COLO829 (cell line): Measurements from ENCODE around the gene TECTB.

Source experiments
- DNase-seq: peaks from one replicate; pipeline ENCODE4 v3.0.0; 2012; ENCODE audit warnings: low spot score

Gene TECTB

DNA sequence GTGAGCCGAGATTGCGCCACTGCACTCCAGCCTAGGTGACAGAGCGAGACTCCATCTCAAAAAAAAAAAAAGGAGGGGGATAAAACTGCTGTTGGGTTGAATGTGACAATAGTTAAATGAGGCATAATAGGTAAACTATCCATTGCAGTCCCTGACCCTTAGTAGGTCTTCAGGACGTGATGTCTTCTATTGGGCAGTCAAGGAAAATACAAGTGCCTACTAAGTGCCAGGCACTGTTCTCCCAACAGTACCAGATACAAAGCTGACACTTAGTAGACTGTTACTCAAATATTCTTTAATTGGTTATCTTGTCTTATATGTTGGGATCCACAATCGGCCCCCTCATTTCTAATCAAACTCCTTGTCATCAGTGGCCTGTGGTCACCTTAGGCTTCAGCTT is 63.6 kb downstream of the TECTB start:
- DNase-seq, result no peak

DNA sequence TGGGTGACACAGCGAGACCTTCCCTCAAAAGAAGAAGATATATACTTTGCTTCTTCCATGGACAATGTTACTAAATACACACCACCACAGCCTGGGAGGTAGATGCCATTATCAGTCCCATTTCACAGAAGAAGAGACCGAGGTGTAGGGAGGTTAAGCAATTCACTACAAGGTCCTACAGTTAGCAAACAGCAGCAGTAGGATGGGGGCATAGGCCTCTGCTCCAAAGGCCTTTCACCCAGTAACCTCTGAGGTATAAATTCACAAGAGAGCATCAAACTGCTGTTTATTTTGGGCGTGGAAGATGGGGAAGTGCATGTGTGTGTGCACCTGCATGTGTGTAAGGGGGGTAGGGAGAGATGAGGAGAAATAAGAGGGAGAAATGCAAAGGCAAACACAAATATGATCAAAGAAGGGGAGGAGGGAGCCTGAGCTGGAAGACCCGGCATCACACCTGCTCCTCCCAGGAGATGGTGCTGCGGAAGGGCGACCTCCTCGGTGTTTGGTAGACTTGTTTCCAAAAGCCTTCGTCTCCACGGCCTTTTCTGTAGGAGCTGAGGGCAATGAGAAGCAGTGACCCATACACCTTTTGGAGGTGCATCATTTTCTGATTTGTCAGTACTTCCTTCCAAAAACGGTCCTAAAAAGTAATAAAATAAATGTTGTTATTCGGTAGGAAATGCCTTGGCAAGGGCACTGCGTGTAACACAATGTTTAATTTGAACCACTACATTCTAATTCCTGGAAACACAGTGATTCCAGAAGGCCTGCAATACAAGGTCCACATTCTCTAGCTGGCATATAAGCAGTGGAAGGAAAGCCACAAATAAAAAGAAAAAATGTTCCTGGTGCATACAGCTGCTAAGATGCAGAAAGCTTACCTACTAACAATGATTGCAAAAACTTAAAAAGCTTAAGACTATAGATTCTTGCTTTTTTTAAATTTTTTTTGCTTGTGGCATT is 64.8 kb downstream of the TECTB start:
- DNase-seq, result no peak

- DNase-seq, result no peak
Observed at GRCh38 chr10:112348759-112349158, 65.6 kb downstream of the TECTB start.

GRCh38 chr10:112349521-112350085 is 66.4 kb downstream of the TECTB start:
- no peak for DNase-seq

DNA sequence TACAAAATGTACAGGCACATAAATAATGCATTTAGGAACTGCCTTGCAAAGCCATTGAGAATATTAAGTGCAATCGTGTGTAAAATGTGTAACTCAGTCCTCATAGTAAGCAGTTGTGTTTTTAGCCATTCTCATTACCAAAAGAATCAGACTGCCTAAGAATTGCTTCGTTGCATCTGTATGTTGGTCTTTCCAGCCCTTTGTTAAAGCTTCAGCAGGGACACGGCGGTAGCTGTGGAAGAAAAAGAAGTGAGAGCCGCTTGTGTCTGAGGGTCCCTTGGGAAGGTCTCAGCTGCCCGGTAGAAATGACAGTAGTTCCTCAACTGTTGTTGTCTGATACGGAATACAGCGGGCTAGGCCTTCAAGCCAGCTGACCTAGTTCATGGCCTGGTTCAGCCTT is 67.9 kb downstream of the TECTB start:
- no peak for DNase-seq

DNA sequence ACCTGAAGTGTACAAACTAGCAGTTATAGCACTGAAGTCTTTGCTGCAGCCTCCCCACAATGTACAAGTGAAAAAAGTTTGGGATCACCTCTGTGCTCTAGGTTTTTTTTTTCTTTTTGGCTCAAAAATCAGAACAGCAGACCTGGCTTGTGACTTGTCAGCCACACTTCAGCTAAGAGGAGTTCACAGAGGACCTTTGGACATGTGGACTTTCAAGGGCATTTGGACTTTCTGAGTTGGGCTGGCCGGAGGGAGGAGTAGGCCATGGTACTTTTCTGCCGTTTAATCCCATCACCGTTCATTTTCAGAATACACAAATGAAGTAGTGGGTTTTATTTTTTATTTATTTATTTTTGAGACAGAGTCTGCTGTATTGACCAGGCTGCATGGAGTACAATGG is 68.8 kb downstream of the TECTB start:
- no peak for DNase-seq

DNA sequence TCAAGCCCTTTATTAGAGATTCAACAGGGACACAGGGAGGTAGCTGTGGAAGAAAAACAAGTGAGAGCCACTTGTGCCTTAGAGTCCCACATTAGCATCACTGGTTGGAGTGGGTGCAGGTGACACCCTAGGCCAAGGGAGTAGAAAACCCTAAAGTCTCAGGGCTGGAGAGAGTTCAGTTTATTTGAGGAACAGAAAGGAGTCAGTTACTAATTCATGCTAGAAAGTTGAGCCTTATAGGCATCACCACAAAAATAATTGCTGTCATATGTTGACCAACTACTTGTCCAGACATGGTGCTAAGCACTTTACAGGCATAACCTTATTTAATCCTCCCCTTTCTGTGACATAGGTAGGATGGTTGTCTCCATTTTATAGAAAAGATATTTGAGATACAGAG is 69.8 kb downstream of the TECTB start:
- DNase-seq, result no peak
